Caco-2 (cell line): Measurements from ENCODE around the gene ACYP2. TPM values are rescaled to one million over a fixed set of nuclear protein-coding genes. Genes with fewer than 3 reads are reported as not detected.
A peak's percentile ranks its signal among the peaks of the same experiment; 100 is the strongest.

Source experiments
- BruUV-seq: library from RNA; stranded (reverse); fragments of 400-500 nt; replicated peaks from 2 replicates; lab custom pipeline; 2021; lab: Mats Ljungman, UMichigan
- CTCF ChIA-PET: fragments of 300-600 bp; sonication (Branson Sonifier 250); formaldehyde crosslinking; loops from one replicate; lab custom pipeline; 2022; ENCODE audit warnings: antibody characterized with exemption; lab: Charles Lee
- POLR2A ChIA-PET: fragments of 300-600 bp; sonication (Branson Sonifier 250); formaldehyde crosslinking; loops from one replicate; lab custom pipeline; 2022; ENCODE audit warnings: antibody characterized with exemption; lab: Charles Lee
- DNase-seq, 2 experiments: peaks; one replicate each; pipeline versions ENCODE4 v3.0.0 to v3.0.0-alpha.2; 2020 to 2022
- H3K27me3 ChIP-seq: replicated peaks from 2 replicates; pipeline ENCODE4 v1.6.0; 2011; ENCODE audit warnings: low read length; ENCODE audit not compliant: control insufficient read depth, insufficient read depth
- H3K36me3 ChIP-seq: 2 replicates; pipeline ENCODE4 v1.5.1; 2011; ENCODE audit warnings: low read length; ENCODE audit not compliant: control insufficient read depth, insufficient read depth
- H3K4me1 ChIP-seq: fragments of 250-450 bp; sonication (Bioruptor Pico); 2 replicates; pipeline ENCODE4 v1.5.1; 2020; ENCODE audit warnings: mild to moderate bottlenecking
- H3K4me3 ChIP-seq: 2 replicates; pipeline ENCODE4 v1.5.1; 2011; ENCODE audit warnings: low read depth, mild to moderate bottlenecking, control low read depth, low read length
- H3K9me3 ChIP-seq: fragments of 250-450 bp; sonication (Bioruptor Pico); 2 replicates; pipeline ENCODE4 v1.5.1; 2020; ENCODE audit warnings: mild to moderate bottlenecking, moderate library complexity
- H3K27ac Mint-ChIP-seq: one replicate; pipeline ENCODE4 v1.8.0; 2022; ENCODE audit warnings: mixed read lengths; ENCODE audit not compliant: unreplicated experiment
- H3K27me3 Mint-ChIP-seq: one replicate; pipeline ENCODE4 v1.8.0; 2022; ENCODE audit warnings: mixed read lengths; ENCODE audit not compliant: insufficient read depth, unreplicated experiment
- H3K36me3 Mint-ChIP-seq: one replicate; pipeline ENCODE4 v1.8.0; 2022; ENCODE audit warnings: mild to moderate bottlenecking, mixed read lengths; ENCODE audit not compliant: insufficient read depth, unreplicated experiment
- H3K4me1 Mint-ChIP-seq: one replicate; pipeline ENCODE4 v1.8.0; 2022; ENCODE audit warnings: low read depth, mixed read lengths; ENCODE audit not compliant: unreplicated experiment
- H3K4me3 Mint-ChIP-seq: one replicate; pipeline ENCODE4 v1.8.0; 2022; ENCODE audit warnings: mild to moderate bottlenecking, moderate library complexity, mixed read lengths; ENCODE audit not compliant: unreplicated experiment
- H3K9me3 Mint-ChIP-seq: one replicate; pipeline ENCODE4 v1.8.0; 2022; ENCODE audit warnings: mixed read lengths; ENCODE audit not compliant: unreplicated experiment
- CTCF ChIP-seq, 2 experiments: fragments of 200-600 bp in 1 of 2; IDR thresholded peaks; 1 replicate in 1 of 2; 2 replicates in 1 of 2; pipeline versions ENCODE4 v1.5.1 to v1.8.0; 2011 to 2022; ENCODE audit warnings: antibody characterized with exemption in 1 of 2, control low read depth in 1 of 2, inconsistent platforms in 1 of 2, low read depth in 1 of 2, low read length in 1 of 2, mild to moderate bottlenecking in 1 of 2, moderate library complexity in 1 of 2; ENCODE audit not compliant: insufficient read depth in 1 of 2, severe bottlenecking in 1 of 2, unreplicated experiment in 1 of 2
- intact Hi-C: fragments of 100-400 bp; cut with micrococcal nuclease; formaldehyde crosslinking; loops from one replicate; pipeline ENCODE4 v1.10.0; 2022; ENCODE audit not compliant: unreplicated experiment
- total RNA-seq: library from RNA; stranded (reverse); gene quantifications from 2 replicates; pipeline ENCODE4 v1.2.3, GENCODE V29; 2022

Gene ACYP2
- total RNA-seq, 1 experiment from 2014 or later, result 4.1 TPM

GRCh38 chr2:54330926-54331835 lies 215.8 kb downstream of the ACYP2 start:
- BruUV-seq, result no TSS peak
- peaks cover 7% of the 10 kb centered on the region for H3K36me3 Mint-ChIP-seq
- no peak for TF ChIP-seq CTCF (IDR thresholded peaks at IDR 0.05; ENCODE audit: insufficient read depth in 1 of 2, low read depth in 1 of 2, low read length in 1 of 2, severe bottlenecking in 1 of 2, unreplicated experiment in 1 of 2)
- peaks cover 13% of the 10 kb centered on the region for H3K4me1 Mint-ChIP-seq
- ChIA-PET CTCF (no interaction called here), POLR2A (no interaction called here)
- Histone ChIP-seq H3K4me1 (no peaks in the 10 kb centered on the region), H3K4me3 (peak overlapping the region; percentile 60), H3K27me3 (no peaks in the 10 kb centered on the region), H3K36me3 (no peaks in the 10 kb centered on the region), H3K9me3 (no peaks in the 10 kb centered on the region)
- peaks cover 4% of the 10 kb centered on the region for H3K27me3 Mint-ChIP-seq
- DNase-seq, result no peak
- H3K4me3 Mint-ChIP-seq, result peak overlapping the region; percentile 90
- intact Hi-C loops, result loop anchor here (1.0 to 5.0 kb wide), 4 partner anchors 97 to 224 kb away; partner anchors contain the start of gene SPTBN1
- no peaks in the 10 kb centered on the region for H3K9me3 Mint-ChIP-seq
- H3K27ac Mint-ChIP-seq, result peak overlapping the region; percentile 86

GRCh38 chr2:54332386-54332785 lies 217.0 kb downstream of the ACYP2 start:
- no peak for DNase-seq
- H3K4me1 ChIP-seq, result no peaks in the 10 kb centered on the region
- Mint-ChIP-seq H3K9me3 (no peaks in the 10 kb centered on the region), H3K27ac (no peak overlapping the region), H3K4me3 (no peak overlapping the region), H3K27me3 (peaks cover 4% of the 10 kb centered on the region), H3K36me3 (peaks cover 7% of the 10 kb centered on the region), H3K4me1 (peaks cover 13% of the 10 kb centered on the region)
- TF ChIP-seq CTCF (IDR thresholded peaks at IDR 0.05; ENCODE audit: insufficient read depth in 1 of 2, low read depth in 1 of 2, low read length in 1 of 2, severe bottlenecking in 1 of 2, unreplicated experiment in 1 of 2), result no peak
- no peak overlapping the region for H3K4me3 ChIP-seq
- no peaks in the 10 kb centered on the region for H3K9me3 ChIP-seq
- H3K27me3 ChIP-seq, result no peaks in the 10 kb centered on the region
- ChIA-PET CTCF (no interaction called here), POLR2A (no interaction called here)
- H3K36me3 ChIP-seq, result no peaks in the 10 kb centered on the region
- BruUV-seq, result no TSS peak
- intact Hi-C loops, result loop anchor here (5.0 kb wide), 2 partner anchors 125 to 225 kb away; partner anchors contain the start of gene SPTBN1

GRCh38 chr2:54336136-54336976 lies 220.9 kb downstream of the ACYP2 start:
- POLR2A ChIA-PET, result no interaction called here
- H3K27me3 ChIP-seq, result no peaks in the 10 kb centered on the region
- Mint-ChIP-seq H3K27me3 (peaks cover 4% of the 10 kb centered on the region), H3K36me3 (no peaks in the 10 kb centered on the region), H3K9me3 (no peaks in the 10 kb centered on the region), H3K4me3 (no peak overlapping the region), H3K27ac (no peak overlapping the region), H3K4me1 (peaks cover 2% of the 10 kb centered on the region)
- CTCF ChIA-PET, result interaction anchor here (0.7 to 0.9 kb wide), 2 partner anchors 159 to 229 kb away, joined by 3 to 4 read pairs; no protein-coding TSS in a partner anchor
- no TSS peak for BruUV-seq
- no peak for DNase-seq
- no peak for TF ChIP-seq CTCF (IDR thresholded peaks at IDR 0.05; ENCODE audit: insufficient read depth in 1 of 2, low read depth in 1 of 2, low read length in 1 of 2, severe bottlenecking in 1 of 2, unreplicated experiment in 1 of 2)
- H3K36me3 ChIP-seq, result no peaks in the 10 kb centered on the region
- intact Hi-C loops, result no loop called here
- no peak overlapping the region for H3K4me3 ChIP-seq
- no peaks in the 10 kb centered on the region for H3K9me3 ChIP-seq
- H3K4me1 ChIP-seq, result no peaks in the 10 kb centered on the region
